OCI-LY1 (cell line): ENCODE results near the gene ZNF880.

Experiments
- H2AFZ ChIP-seq: fragments of 200-600 bp; sonication (generic), shearing (Covaris generic); 2 replicates; pipeline ENCODE4 v1.6.0; 2014; ENCODE audit warnings: antibody characterized with exemption, mild to moderate bottlenecking, low read length
- H3F3A ChIP-seq: fragments of 200-600 bp; sonication (generic), shearing (Covaris generic); 2 replicates; pipeline ENCODE4 v1.6.0; 2014; ENCODE audit warnings: mild to moderate bottlenecking, antibody characterized with exemption, low read length, moderate library complexity; ENCODE audit not compliant: insufficient read depth
- H3K27ac ChIP-seq: fragments of 200-600 bp; sonication (generic); 2 replicates; pipeline ENCODE4 v1.5.1; 2014; ENCODE audit warnings: low read length, mixed run types, mild to moderate bottlenecking, low read depth; ENCODE audit not compliant: poor library complexity, severe bottlenecking
- H3K27me3 ChIP-seq: fragments of 200-600 bp; sonication (generic); 2 replicates; pipeline ENCODE4 v1.6.0; 2014; ENCODE audit warnings: antibody characterized with exemption, mild to moderate bottlenecking, low read length, moderate library complexity; ENCODE audit not compliant: insufficient read depth
- H3K36me3 ChIP-seq: fragments of 200-600 bp; sonication (generic); 2 replicates; pipeline ENCODE4 v1.6.1; 2014; ENCODE audit warnings: mild to moderate bottlenecking, antibody characterized with exemption, low read length, moderate library complexity, mixed read lengths; ENCODE audit not compliant: insufficient read depth
- H3K4me1 ChIP-seq: fragments of 200-600 bp; sonication (generic); 2 replicates; pipeline ENCODE4 v1.5.1; 2014; ENCODE audit warnings: mild to moderate bottlenecking, low read length, moderate library complexity; ENCODE audit not compliant: insufficient read depth, severe bottlenecking
- H3K4me2 ChIP-seq: fragments of 200-600 bp; sonication (generic), shearing (Covaris generic); 2 replicates; pipeline ENCODE4 v1.6.1; 2014; ENCODE audit warnings: low read length
- H3K4me3 ChIP-seq: fragments of 200-600 bp; sonication (generic); 2 replicates; pipeline ENCODE4 v1.5.1; 2014; ENCODE audit warnings: low read length, low read depth, mild to moderate bottlenecking, mixed read lengths; ENCODE audit not compliant: poor library complexity, severe bottlenecking
- H3K79me2 ChIP-seq: fragments of 200-600 bp; shearing (Covaris generic); 2 replicates; pipeline ENCODE4 v1.6.1; 2016; ENCODE audit warnings: mixed run types, low read length, mixed read lengths; ENCODE audit not compliant: insufficient read depth
- H3K9ac ChIP-seq: fragments of 200-600 bp; sonication (generic), shearing (Covaris generic); 2 replicates; pipeline ENCODE4 v1.6.1; 2014; ENCODE audit warnings: mild to moderate bottlenecking, low read length, mixed read lengths
- H3K9me2 ChIP-seq: fragments of 200-600 bp; sonication (generic), shearing (Covaris generic); 2 replicates; pipeline ENCODE4 v1.6.1; 2014; ENCODE audit warnings: low read depth, mild to moderate bottlenecking, low read length, mixed read lengths
- H3K9me3 ChIP-seq: fragments of 200-600 bp; shearing (Covaris generic); 2 replicates; pipeline ENCODE4 v1.6.1; 2014; ENCODE audit warnings: low read length, mixed read lengths
- H4K20me1 ChIP-seq: fragments of 200-600 bp; sonication (generic), shearing (Covaris generic); 2 replicates; pipeline ENCODE4 v1.6.0; 2016; ENCODE audit warnings: mild to moderate bottlenecking, low read length; ENCODE audit not compliant: insufficient read depth
- CTCF ChIP-seq: fragments of 200-600 bp; sonication (generic), shearing (Covaris generic); IDR thresholded peaks from 2 replicates; pipeline ENCODE4 v1.5.1; 2017; ENCODE audit warnings: mild to moderate bottlenecking, antibody characterized with exemption, low read length, moderate library complexity, mixed read lengths
- EZH2 ChIP-seq: fragments of 200-600 bp; sonication (generic), shearing (Covaris generic); IDR thresholded peaks from 2 replicates; pipeline ENCODE4 v1.8.0; 2017; ENCODE audit warnings: borderline replicate concordance, mixed run types, mild to moderate bottlenecking, antibody characterized with exemption, low read length, moderate library complexity, mixed read lengths

The ZNF880 gene

GRCh38 chr19:52366414-52366824, 3.3 kb upstream of the ZNF880 start:
- H3F3A ChIP-seq, result no peaks in the 10 kb centered on the region
- no peaks in the 10 kb centered on the region for H3K36me3 ChIP-seq
- H2AFZ ChIP-seq, result no peak overlapping the region
- H3K9ac ChIP-seq, result no peak overlapping the region
- no peak overlapping the region for H3K4me3 ChIP-seq
- no peaks in the 10 kb centered on the region for H3K27me3 ChIP-seq
- no peaks in the 10 kb centered on the region for H3K4me1 ChIP-seq
- peaks cover 17% of the 10 kb centered on the region for H3K9me3 ChIP-seq
- H4K20me1 ChIP-seq, result no peaks in the 10 kb centered on the region
- TF ChIP-seq EZH2 (no peak), CTCF (no peak)
- H3K27ac ChIP-seq, result no peak overlapping the region
- H3K4me2 ChIP-seq, result no peak overlapping the region
- H3K79me2 ChIP-seq, result no peaks in the 10 kb centered on the region
- H3K9me2 ChIP-seq, result no peaks in the 10 kb centered on the region

GRCh38 chr19:52370341-52370710, 603 bp downstream of the ZNF880 start:
- H3K9ac ChIP-seq, result no peak overlapping the region
- no peaks in the 10 kb centered on the region for H3K36me3 ChIP-seq
- no peak overlapping the region for H3K27ac ChIP-seq
- H3K4me3 ChIP-seq, result no peak overlapping the region
- H4K20me1 ChIP-seq, result no peaks in the 10 kb centered on the region
- H3K9me3 ChIP-seq, result peaks cover 16% of the 10 kb centered on the region
- H3F3A ChIP-seq, result no peaks in the 10 kb centered on the region
- H3K4me2 ChIP-seq, result no peak overlapping the region
- no peak overlapping the region for H2AFZ ChIP-seq
- no peaks in the 10 kb centered on the region for H3K79me2 ChIP-seq
- TF ChIP-seq EZH2 (no peak), CTCF (no peak)
- H3K9me2 ChIP-seq, result no peaks in the 10 kb centered on the region
- H3K27me3 ChIP-seq, result no peaks in the 10 kb centered on the region
- no peaks in the 10 kb centered on the region for H3K4me1 ChIP-seq

GRCh38 chr19:52391135-52391534, 21.4 kb downstream of the ZNF880 start:
- no peak overlapping the region for H3K4me3 ChIP-seq
- no peaks in the 10 kb centered on the region for H3K79me2 ChIP-seq
- no peaks in the 10 kb centered on the region for H3K36me3 ChIP-seq
- no peak overlapping the region for H3K27ac ChIP-seq
- H3K9me3 ChIP-seq, result no peaks in the 10 kb centered on the region
- H3K4me1 ChIP-seq, result no peaks in the 10 kb centered on the region
- no peak overlapping the region for H2AFZ ChIP-seq
- H3K27me3 ChIP-seq, result no peaks in the 10 kb centered on the region
- no peak overlapping the region for H3K9ac ChIP-seq
- H3K9me2 ChIP-seq, result no peaks in the 10 kb centered on the region
- H3F3A ChIP-seq, result no peaks in the 10 kb centered on the region
- no peak overlapping the region for H3K4me2 ChIP-seq
- no peaks in the 10 kb centered on the region for H4K20me1 ChIP-seq
- TF ChIP-seq CTCF (peak; percentile 36; the same call in 1 of the 2 replicates), EZH2 (no peak)
